22Rv1 (cell line): ENCODE measurements around the gene F10.

Source experiments
- H3K27ac ChIP-seq: fragments of 450-650 bp; 2 replicates; pipeline ENCODE4 v1.5.1; 2017
- ZFX ChIP-seq: fragments of 450-650 bp; IDR thresholded peaks from 2 replicates; pipeline ENCODE4 v1.6.1; 2017; ENCODE audit warnings: antibody characterized with exemption, borderline replicate concordance
- TF ChIP-seq, protein P1 (sequence below): fragments of 450-650 bp; IDR thresholded peaks from 2 replicates; pipeline ENCODE4 v1.5.1; 2017; ENCODE audit warnings: mild to moderate bottlenecking

The F10 gene

DNA sequence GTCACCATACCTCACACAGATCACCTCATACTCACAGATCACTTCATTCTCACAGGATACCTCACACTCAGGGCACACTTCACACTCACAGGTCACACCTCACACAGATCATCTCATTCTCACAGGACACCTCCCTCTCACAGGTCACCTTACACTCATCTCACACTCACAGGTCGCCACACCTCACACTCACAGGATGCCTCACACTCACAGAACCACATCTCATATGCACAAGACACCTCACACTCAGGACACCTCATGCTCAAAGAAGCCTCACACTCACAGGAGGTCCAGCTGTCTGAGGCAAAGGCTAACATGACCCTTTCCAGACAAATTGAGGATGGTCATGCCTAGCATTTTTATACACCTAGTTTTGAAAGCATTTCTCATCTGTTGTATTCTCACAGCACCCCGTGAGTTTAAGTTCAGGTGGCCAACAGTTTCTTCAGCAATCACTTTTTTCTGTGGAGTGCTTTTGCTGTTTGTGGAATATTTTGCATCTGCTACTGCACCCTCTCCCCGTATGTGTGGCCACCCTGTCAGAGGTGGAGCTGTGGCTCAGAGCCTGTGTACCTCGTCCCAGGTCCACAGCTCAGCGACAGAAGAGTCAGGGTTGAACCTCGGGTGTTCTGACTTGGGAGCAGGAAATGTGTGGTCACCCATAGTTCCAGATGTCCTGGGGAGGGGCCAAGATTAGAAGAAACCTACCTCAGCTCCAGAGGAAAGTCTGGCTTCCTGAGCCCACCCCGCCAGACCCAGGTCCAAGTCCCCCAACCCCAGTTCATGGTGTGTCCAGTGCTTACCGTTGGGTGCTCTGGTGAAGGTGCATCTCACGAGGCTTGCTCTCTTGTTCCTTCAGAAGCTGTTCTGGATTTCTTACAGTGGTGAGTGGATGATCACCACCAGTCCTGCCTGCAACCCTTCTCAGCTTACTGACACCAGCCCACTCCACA is 9.4 kb upstream of the F10 start:
- no peak for TF ChIP-seq ZFX
- TF ChIP-seq, protein P1, sequence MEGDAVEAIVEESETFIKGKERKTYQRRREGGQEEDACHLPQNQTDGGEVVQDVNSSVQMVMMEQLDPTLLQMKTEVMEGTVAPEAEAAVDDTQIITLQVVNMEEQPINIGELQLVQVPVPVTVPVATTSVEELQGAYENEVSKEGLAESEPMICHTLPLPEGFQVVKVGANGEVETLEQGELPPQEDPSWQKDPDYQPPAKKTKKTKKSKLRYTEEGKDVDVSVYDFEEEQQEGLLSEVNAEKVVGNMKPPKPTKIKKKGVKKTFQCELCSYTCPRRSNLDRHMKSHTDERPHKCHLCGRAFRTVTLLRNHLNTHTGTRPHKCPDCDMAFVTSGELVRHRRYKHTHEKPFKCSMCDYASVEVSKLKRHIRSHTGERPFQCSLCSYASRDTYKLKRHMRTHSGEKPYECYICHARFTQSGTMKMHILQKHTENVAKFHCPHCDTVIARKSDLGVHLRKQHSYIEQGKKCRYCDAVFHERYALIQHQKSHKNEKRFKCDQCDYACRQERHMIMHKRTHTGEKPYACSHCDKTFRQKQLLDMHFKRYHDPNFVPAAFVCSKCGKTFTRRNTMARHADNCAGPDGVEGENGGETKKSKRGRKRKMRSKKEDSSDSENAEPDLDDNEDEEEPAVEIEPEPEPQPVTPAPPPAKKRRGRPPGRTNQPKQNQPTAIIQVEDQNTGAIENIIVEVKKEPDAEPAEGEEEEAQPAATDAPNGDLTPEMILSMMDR, result no peak
- no peak overlapping the region for H3K27ac ChIP-seq

DNA sequence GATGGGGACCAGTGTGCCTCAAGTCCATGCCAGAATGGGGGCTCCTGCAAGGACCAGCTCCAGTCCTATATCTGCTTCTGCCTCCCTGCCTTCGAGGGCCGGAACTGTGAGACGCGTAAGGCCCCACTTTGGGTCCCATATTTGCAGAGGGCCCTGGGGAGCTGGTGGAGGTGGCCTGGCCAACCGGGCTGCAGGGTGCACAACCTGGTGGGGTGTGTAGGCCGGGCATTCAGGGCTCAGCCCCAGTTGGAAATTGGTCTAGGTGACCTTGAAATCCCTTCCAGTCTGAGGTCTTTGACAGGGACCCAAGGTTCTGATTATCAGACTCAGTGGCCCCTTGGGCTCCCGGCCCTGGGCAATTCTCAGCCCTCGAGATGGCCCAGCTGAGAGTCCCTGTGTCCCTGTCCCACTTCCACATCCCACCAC is 8.7 kb upstream of the F10 start:
- TF ChIP-seq, protein P1, result no peak
- no peak for TF ChIP-seq ZFX

DNA sequence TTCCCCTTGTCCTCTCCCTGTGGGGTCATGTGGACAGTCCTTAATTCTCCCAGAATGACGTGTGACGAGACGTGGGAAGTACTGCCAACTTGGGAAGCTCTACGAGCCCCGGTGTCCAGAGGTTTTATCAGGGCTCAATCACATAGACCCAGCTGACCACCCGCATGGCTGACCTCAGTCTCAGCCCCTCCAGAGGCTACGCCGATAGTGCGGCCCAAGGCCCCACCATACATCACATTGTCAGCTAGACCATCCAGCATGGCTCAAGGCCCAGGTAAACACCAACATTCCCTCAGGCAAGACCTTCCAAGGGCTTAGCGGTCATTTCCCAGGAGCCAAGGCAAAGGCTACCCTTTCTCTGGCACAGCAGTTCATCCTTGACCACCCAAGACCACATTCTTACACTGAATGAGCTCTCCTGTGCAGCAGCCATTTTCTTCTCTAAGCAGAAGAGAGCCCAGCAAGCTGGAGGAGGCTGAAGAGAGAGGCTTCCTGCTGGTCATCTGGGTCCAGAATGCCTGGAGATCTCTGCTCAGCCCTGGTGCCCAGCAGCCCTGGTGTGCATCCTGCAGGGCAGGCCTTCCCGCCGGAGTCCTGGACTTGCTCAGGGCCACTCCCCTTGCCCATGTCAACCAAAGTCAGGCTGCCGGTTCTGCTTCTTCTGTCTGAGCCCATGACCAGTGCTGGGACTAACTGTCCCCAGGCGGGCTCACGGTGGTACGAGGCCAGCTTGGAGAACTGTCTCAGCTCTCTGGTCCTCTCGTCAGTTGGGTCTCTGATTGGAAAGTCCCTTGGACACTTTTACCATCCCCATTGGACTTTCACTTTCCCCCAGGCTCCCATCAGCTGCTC is 7.9 kb upstream of the F10 start:
- TF ChIP-seq, protein P1, result no peak
- TF ChIP-seq ZFX, result no peak

More for the DNA sequence above, 8.7 kb upstream of the F10 start:
- H3K27ac ChIP-seq, result no peak overlapping the region

DNA sequence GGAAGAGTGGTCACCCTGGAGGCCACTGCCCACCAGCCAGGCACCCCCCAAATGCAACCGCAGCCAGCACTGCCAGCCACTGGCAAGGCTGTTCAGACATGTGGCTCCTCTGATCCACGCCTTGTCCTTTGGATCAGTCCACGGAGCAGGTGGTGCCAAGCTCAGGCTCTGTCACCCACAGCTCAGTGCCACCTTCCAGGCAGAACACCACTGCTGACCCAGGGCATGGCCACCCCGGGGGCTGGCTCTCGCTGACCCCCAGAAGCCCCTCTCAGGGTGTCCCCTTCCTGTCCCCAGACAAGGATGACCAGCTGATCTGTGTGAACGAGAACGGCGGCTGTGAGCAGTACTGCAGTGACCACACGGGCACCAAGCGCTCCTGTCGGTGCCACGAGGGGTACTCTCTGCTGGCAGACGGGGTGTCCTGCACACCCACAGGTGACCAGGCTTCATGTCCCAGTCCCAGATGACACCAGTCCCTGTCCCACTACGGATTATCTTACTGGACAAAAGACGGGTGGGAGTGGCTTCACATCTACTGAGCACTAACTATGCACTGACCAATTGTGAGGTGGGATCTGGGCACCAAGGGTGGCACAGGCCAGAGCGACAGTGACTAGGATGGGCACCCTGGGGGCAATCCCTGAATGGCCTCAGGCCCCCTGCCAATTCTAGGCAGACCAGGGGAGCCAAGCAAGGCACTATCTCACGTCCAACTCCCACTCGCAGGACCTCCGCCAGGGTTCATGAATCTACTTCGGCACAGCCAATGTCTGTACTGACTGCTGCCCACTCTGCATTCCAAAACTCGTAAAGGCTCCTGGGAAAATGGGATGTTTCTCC is 7.0 kb upstream of the F10 start:
- no peak overlapping the region for H3K27ac ChIP-seq
- TF ChIP-seq, protein P1, result no peak
- TF ChIP-seq ZFX, result no peak

More for the DNA sequence above, 7.9 kb upstream of the F10 start:
- no peak overlapping the region for H3K27ac ChIP-seq

DNA sequence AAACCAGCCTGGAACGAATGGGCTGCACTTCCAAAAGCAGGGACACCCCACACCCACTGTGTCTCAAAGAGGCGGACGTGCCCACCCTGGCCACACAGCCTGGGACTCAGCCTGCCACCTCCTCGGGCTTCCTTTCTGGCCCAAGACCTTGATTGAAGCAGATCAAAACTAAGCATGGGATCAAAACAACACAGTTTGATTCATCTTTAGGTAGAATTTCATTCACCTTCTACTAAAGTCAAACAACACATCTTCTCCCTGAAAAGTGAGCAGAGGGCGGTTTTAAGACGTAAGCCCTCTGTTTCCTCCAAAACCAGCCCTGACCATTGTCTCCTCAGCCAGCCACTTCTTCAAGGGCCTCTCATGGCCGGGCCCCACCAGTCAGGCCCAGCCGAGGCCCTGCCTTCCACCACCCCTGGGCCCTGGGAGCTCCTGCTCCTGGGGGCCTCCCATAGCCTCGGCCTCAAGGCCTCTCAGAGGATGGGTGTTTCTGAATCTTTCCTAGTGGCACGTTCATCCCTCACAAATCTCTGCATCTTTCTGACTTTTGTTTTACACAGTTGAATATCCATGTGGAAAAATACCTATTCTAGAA is 6.3 kb upstream of the F10 start:
- no peak overlapping the region for H3K27ac ChIP-seq
- TF ChIP-seq, protein P1, result no peak
- TF ChIP-seq ZFX, result no peak

DNA sequence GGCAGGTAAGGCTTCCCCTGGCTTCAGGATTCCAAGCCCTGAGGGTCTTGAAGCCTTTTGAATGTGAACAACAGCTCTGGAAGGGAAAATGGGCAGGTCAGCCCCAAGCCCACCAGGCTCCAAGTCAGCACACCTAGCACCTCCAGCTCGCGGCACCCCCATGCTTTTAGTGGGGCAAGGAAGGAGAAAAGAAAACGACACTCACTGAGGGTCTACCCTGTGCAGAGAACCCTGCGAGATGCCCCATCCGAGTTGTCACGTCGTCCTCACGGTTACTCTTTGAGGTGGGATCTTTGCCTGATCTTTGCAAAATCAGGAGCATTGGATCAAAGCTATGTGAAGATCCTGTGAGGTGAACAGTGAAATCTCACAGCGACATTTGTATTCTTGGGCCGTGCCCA is 5.7 kb upstream of the F10 start:
- no peak for TF ChIP-seq ZFX
- TF ChIP-seq, protein P1, result no peak
- H3K27ac ChIP-seq, result no peak overlapping the region
